Hematopoietic multipotent progenitor cell (in vitro differentiated cells): Measurements from ENCODE around the gene TBX4. TPM values are rescaled to one million over a fixed set of nuclear protein-coding genes. Genes with fewer than 3 reads are reported as not detected.
A peak's percentile ranks its signal among the peaks of the same experiment; 100 is the strongest.

Experiments used
- DNase-seq, 3 donors: peaks; one replicate each; pipeline ENCODE4 v3.0.0-alpha.2; 2011 to 2015; ENCODE audit warnings: low read depth in 2 of 3, low spot score in 2 of 3
- total RNA-seq: library from RNA; depleted of rRNA; stranded (reverse); fragments of >200 nt; gene quantifications from one replicate; pipeline ENCODE4 v1.2.3, GENCODE V29; 2012

TBX4 gene
- total RNA-seq, 1 donor, result not detected

- DNase-seq, result no peak
Measured at GRCh38 chr17:61464130-61464842, 12.1 kb downstream of the TBX4 start.

GRCh38 chr17:61464843-61465180 lies 12.6 kb downstream of the TBX4 start:
- DNase-seq, result peak in 1 of 3 donors; percentile 45

GRCh38 chr17:61465550-61466237 lies 13.5 kb downstream of the TBX4 start:
- no peak for DNase-seq

GRCh38 chr17:61466246-61466645 lies 14.0 kb downstream of the TBX4 start:
- DNase-seq, result no peak

- peak in 1 of 3 donors; percentile 17 for DNase-seq
Measured at GRCh38 chr17:61467416-61468262, 15.4 kb downstream of the TBX4 start.

GRCh38 chr17:61468263-61468907 lies 16.2 kb downstream of the TBX4 start:
- DNase-seq, result no peak

- no peak for DNase-seq
Measured at GRCh38 chr17:61469474-61469873, 17.3 kb downstream of the TBX4 start.

GRCh38 chr17:61469949-61470348 lies 17.7 kb downstream of the TBX4 start:
- DNase-seq, result no peak

GRCh38 chr17:61470530-61471136 lies 18.4 kb downstream of the TBX4 start:
- DNase-seq, result no peak

- no peak for DNase-seq
Measured at GRCh38 chr17:61474235-61474927, 22.2 kb downstream of the TBX4 start.

- no peak for DNase-seq
Measured at GRCh38 chr17:61474934-61475333, 22.7 kb downstream of the TBX4 start.

GRCh38 chr17:61475726-61476125 lies 23.5 kb downstream of the TBX4 start:
- DNase-seq, result no peak

GRCh38 chr17:61476476-61477203 lies 24.4 kb downstream of the TBX4 start:
- no peak for DNase-seq

- DNase-seq, result no peak
Measured at GRCh38 chr17:61477204-61477834, 25.1 kb downstream of the TBX4 start.

- DNase-seq, result no peak
Measured at GRCh38 chr17:61478026-61478789, 26.0 kb downstream of the TBX4 start.

- no peak for DNase-seq
Measured at GRCh38 chr17:61478790-61479492, 26.7 kb downstream of the TBX4 start.
